Adrenal gland (tissue), 12 donors: Measurements from ENCODE around the gene PGM2. TPM values are rescaled to one million over a fixed set of nuclear protein-coding genes. Genes with fewer than 3 reads are reported as not detected.

ENCODE experiments used
- DNase-seq, 7 donors: peaks; one replicate each; pipeline ENCODE4 v3.0.0-alpha.2; 2019 to 2020
- H3K27ac ChIP-seq, 5 donors: fragments of 200-600 bp; sonication (generic) in 4 of 5; 1 replicate in 3 of 5; 2 replicates in 2 of 5; pipeline versions ENCODE4 v1.5.1 to v1.8.0; 2016 to 2020; ENCODE audit warnings: mild to moderate bottlenecking in 1 of 5
- H3K27me3 ChIP-seq: fragments of 200-600 bp; 2 replicates; pipeline ENCODE4 v1.8.0; 2021
- H3K36me3 ChIP-seq, 2 donors: fragments of 200-600 bp; replicated peaks in 1 of 2; 1 replicate in 1 of 2; 2 replicates in 1 of 2; pipeline versions ENCODE4 v1.5.1 to v1.8.0; 2018 to 2022
- H3K4me1 ChIP-seq, 2 donors: fragments of 200-600 bp; replicated peaks in 1 of 2; 1 replicate in 1 of 2; 2 replicates in 1 of 2; pipeline versions ENCODE4 v1.5.1 to v1.8.0; 2018 to 2021
- H3K4me3 ChIP-seq, 4 donors: fragments of 200-600 bp; sonication (generic) in 3 of 4; one replicate each; pipeline ENCODE4 v1.5.1; 2016 to 2018
- H3K9me3 ChIP-seq, 3 donors: fragments of 200-600 bp; sonication (generic) in 1 of 3; replicated peaks in 1 of 3; 1 replicate in 2 of 3; 2 replicates in 1 of 3; pipeline versions ENCODE4 v1.5.1 to v1.8.0; 2016 to 2021
- CTCF ChIP-seq, 6 experiments: fragments of 450-650 bp in 4 of 6; fragments of 200-600 bp in 2 of 6; sonication (generic) in 1 of 6; IDR thresholded peaks; 1 replicate in 5 of 6; 2 replicates in 1 of 6; pipeline versions ENCODE4 v1.5.1 to v1.8.0; 2016 to 2021; ENCODE audit warnings: antibody characterized with exemption in 6 of 6, mild to moderate bottlenecking in 2 of 6, moderate library complexity in 1 of 6
- POLR2A ChIP-seq, 2 donors: fragments of 450-650 bp; IDR thresholded peaks; one replicate each; pipeline ENCODE4 v1.6.1; 2017; ENCODE audit warnings: antibody characterized with exemption in 2 of 2, mild to moderate bottlenecking in 2 of 2, moderate library complexity in 1 of 2
- WGBS, 4 donors: extraction: QIAGEN DNeasy Blood & Tissue Kit in 2 of 4; methylation state at CpG; one replicate each; pipeline versions ENCODE4 v1.1.5 to v1.1.7; 2013 to 2017; 5-methylcytosine and 5-hydroxymethylcytosine counted together
- intact Hi-C, 2 donors: fragments of 100-400 bp; cut with DNase I; formaldehyde crosslinking; loops; one replicate each; pipeline versions ENCODE4 v1.14.1 to v1.15.0; 2022 to 2023
- polyA plus RNA-seq, 3 donors: library from polyadenylated mRNA; stranded (reverse); fragments of 200-250 nt in 2 of 3; fragments of 350-450 nt in 1 of 3; fragmentation: Illumina TruSeq in 1 of 3; extraction: RNeasy Lipid Tissue Mini Kit (QIAGEN cat#74804) in 1 of 3; gene quantifications; one replicate each; pipeline ENCODE4 v1.2.3, GENCODE V29; 2013 to 2014
- total RNA-seq, 9 donors: library from RNA; depleted of rRNA in 4 of 9; stranded (reverse); fragments of >200 nt in 4 of 9; fragments of 120-200 nt in 1 of 9; fragmentation: NEBNext Ultra II Directional in 1 of 9; extraction: Animal tissue kit (Norgen Biotek cat#: 25700) in 1 of 9; gene quantifications; one replicate each; pipeline versions ENCODE4 v1.1.0 to v1.2.4, GENCODE V29; 2013 to 2023
- donor health status: healthy with polysubstance abuse.
- donor health status: Bipolar disorder and iron deficiency.
- donor health status: DM: yes; HTN: yes; CAD: no.
- donor health status: DM: no; HTN: no; CAD: no.
- donor health status: DM: no; HTN: no; CAD: no.
- donor health status: DM: yes; HTN: yes; CAD: no.

The PGM2 gene
- total and polyA plus RNA-seq, 12 donors = 6.8 to 59.2 (median 27.2) TPM

GRCh38 chr4:37844204-37844603 is 17.7 kb downstream of the PGM2 start:
- Histone ChIP-seq H3K9me3 (no peaks in the 10 kb centered on the region), H3K4me1 (no peaks in the 10 kb centered on the region), H3K36me3 (peaks cover 0 to 59% of the 10 kb centered on the region in 2 donors), H3K4me3 (no peak overlapping the region), H3K27ac (no peak overlapping the region), H3K27me3 (no peaks in the 10 kb centered on the region)
- 94 to 97% (median 95%) methylated on average over 5 of the region's 5 CpGs for WGBS, 4 donors
- TF ChIP-seq CTCF (IDR thresholded peaks at IDR 0.05) (no peak), POLR2A (IDR thresholded peaks at IDR 0.05) (no peak)
- intact Hi-C loops = no loop called here
- DNase-seq = no peak

- H3K27me3 ChIP-seq = no peaks in the 10 kb centered on the region
- intact Hi-C loops = no loop called here
- no peaks in the 10 kb centered on the region for H3K4me1 ChIP-seq
- no peak overlapping the region for H3K4me3 ChIP-seq
- H3K9me3 ChIP-seq = no peaks in the 10 kb centered on the region
- TF ChIP-seq POLR2A (IDR thresholded peaks at IDR 0.05) (no peak), CTCF (IDR thresholded peaks at IDR 0.05) (no peak)
- no peak for DNase-seq
- H3K36me3 ChIP-seq = peaks cover 0 to 59% of the 10 kb centered on the region in 2 donors
- WGBS, 4 donors = 93 to 96% (median 94%) methylated on average over 4 of the region's 4 CpGs
- H3K27ac ChIP-seq = no peak overlapping the region
Observed at GRCh38 chr4:37845201-37845600, 18.7 kb downstream of the PGM2 start.

GRCh38 chr4:37847311-37847884 is 20.9 kb downstream of the PGM2 start:
- Histone ChIP-seq H3K4me3 (no peak overlapping the region), H3K4me1 (no peaks in the 10 kb centered on the region), H3K27ac (no peak overlapping the region), H3K36me3 (peaks cover 0 to 61% of the 10 kb centered on the region in 2 donors), H3K27me3 (no peaks in the 10 kb centered on the region), H3K9me3 (no peaks in the 10 kb centered on the region)
- intact Hi-C loops = no loop called here
- no peak for TF ChIP-seq POLR2A (IDR thresholded peaks at IDR 0.05)
- TF ChIP-seq CTCF (IDR thresholded peaks at IDR 0.05) = no peak
- 56 to 64% (median 61%) methylated on average over 5 of the region's 5 CpGs for WGBS, 4 donors
- DNase-seq = no peak

GRCh38 chr4:37852376-37852775 is 25.9 kb downstream of the PGM2 start:
- H3K4me1 ChIP-seq = no peaks in the 10 kb centered on the region
- TF ChIP-seq CTCF (IDR thresholded peaks at IDR 0.05) (no peak), POLR2A (IDR thresholded peaks at IDR 0.05) (no peak)
- no peak overlapping the region for H3K27ac ChIP-seq
- no peak overlapping the region for H3K4me3 ChIP-seq
- no peaks in the 10 kb centered on the region for H3K27me3 ChIP-seq
- WGBS, 4 donors = 87 to 95% (median 88%) methylated on average over 2 of the region's 2 CpGs
- DNase-seq = no peak
- no peaks in the 10 kb centered on the region for H3K9me3 ChIP-seq
- peaks cover 0 to 34% of the 10 kb centered on the region in 2 donors for H3K36me3 ChIP-seq
- intact Hi-C loops = no loop called here
